Bronchial smooth muscle cell (primary cell): Measurements from ENCODE around the gene RNF146. TPM values are rescaled to one million over a fixed set of nuclear protein-coding genes. Genes with fewer than 3 reads are reported as not detected.

Experiments
- total RNA-seq: library from RNA; depleted of rRNA; stranded (reverse); fragments of >200 nt; gene quantifications from 2 replicates; pipeline ENCODE4 v1.2.1, GENCODE V29; 2014

RNF146 gene
- total RNA-seq: 44.8 and 50.9 TPM in 2 replicates

DNA sequence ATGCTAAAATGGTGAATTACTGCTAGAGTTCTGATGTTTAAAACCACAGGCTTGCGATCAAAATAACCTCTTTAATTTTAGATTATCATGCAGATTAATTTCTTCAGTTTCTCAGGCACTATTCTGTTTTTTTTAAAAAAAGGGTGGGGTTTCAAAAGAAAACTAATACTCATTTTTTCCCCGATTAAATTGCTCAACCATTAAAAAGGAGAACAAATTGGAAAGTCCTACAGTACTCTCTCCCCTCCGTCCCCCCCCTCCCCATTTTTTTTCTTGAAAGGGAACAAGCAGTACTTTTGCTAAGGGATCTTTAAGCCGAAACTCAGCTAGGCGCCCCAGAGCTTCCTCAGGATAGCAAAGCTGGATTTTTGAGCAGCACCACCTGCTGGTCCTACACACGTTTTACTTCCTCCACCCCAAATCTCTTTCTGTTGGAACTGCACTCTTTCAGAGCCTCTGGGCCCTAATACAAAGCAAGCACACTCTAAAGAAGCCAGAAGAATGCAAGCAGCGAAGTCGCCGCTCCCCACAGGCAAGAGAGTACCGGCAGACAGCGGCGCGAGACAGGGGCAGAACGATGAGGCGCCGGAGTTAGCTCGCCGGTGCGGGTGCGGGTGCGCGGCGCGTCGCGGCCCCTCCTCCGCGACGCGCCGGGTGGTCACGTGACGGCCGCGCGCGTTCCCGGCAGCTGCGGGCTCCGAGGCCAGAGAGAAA is at the start of gene RNF146:
RNF146 (plus strand) TSS at position 687 of the 714 bp plus-strand sequence. CDS start 13,475 bp downstream, outside the sequence.

Other genes with a start within 250 kb of the RNF146 start
- gene RSPO3, start 148.2 kb upstream of the RNF146 start, total RNA-seq: 0.77 and 2.7 TPM in 2 replicates
- gene ECHDC1, start 76.7 kb downstream of the RNF146 start, total RNA-seq: 34.9 and 44.1 TPM in 2 replicates
- 0.34 and 1.4 TPM in 2 replicates for gene KIAA0408, start 192.5 kb downstream of the RNF146 start, total RNA-seq